Tibial artery (tissue), 4 donors: ENCODE measurements around the gene STAT5B.

Experiments
- DNase-seq, 2 donors: peaks; one replicate each; pipeline ENCODE4 v3.0.0-alpha.2; 2019
- H3K27ac ChIP-seq, 2 donors: fragments of 200-600 bp; sonication (generic) in 1 of 2; 1 replicate in 1 of 2; 2 replicates in 1 of 2; pipeline ENCODE4 v1.5.1; 2018 to 2019; ENCODE audit warnings: mild to moderate bottlenecking in 1 of 2
- H3K27me3 ChIP-seq, 2 donors: fragments of 200-600 bp; sonication (generic) in 1 of 2; one replicate each; pipeline versions ENCODE4 v1.5.1 to v1.6.0; 2016 to 2019
- H3K36me3 ChIP-seq, 3 donors: fragments of 200-600 bp; sonication (generic) in 2 of 3; one replicate each; pipeline ENCODE4 v1.5.1; 2016 to 2019; ENCODE audit warnings: mild to moderate bottlenecking in 2 of 3
- H3K4me1 ChIP-seq, 4 donors: fragments of 200-600 bp; sonication (generic) in 2 of 4; 1 replicate in 3 of 4; 2 replicates in 1 of 4; pipeline ENCODE4 v1.5.1; 2016 to 2019
- H3K4me3 ChIP-seq, 2 donors: fragments of 200-600 bp; sonication (generic) in 1 of 2; 1 replicate in 1 of 2; 2 replicates in 1 of 2; pipeline ENCODE4 v1.5.1; 2018 to 2019; ENCODE audit warnings: mild to moderate bottlenecking in 2 of 2
- H3K9me3 ChIP-seq, 3 donors: fragments of 200-600 bp; sonication (generic) in 1 of 3; one replicate each; pipeline ENCODE4 v1.5.1; 2016 to 2019
- intact Hi-C: fragments of 100-400 bp; cut with DNase I; formaldehyde crosslinking; loops from one replicate; pipeline ENCODE4 v1.15.0; 2023; ENCODE audit warnings: low total_unique reads
- TF ChIP-seq, protein P1 (sequence below), 2 experiments: fragments of 200-600 bp in 1 of 2; fragments of 450-650 bp in 1 of 2; IDR thresholded peaks; one replicate each; pipeline ENCODE4 v1.5.1; 2017 to 2019; ENCODE audit warnings: antibody characterized with exemption in 2 of 2, mild to moderate bottlenecking in 1 of 2, moderate library complexity in 1 of 2

The STAT5B gene

GRCh38 chr17:42233156-42233555, 43.0 kb downstream of the STAT5B start:
- intact Hi-C loops: no loop called here
- H3K27me3 ChIP-seq: no peaks in the 10 kb centered on the region
- TF ChIP-seq, protein P1, sequence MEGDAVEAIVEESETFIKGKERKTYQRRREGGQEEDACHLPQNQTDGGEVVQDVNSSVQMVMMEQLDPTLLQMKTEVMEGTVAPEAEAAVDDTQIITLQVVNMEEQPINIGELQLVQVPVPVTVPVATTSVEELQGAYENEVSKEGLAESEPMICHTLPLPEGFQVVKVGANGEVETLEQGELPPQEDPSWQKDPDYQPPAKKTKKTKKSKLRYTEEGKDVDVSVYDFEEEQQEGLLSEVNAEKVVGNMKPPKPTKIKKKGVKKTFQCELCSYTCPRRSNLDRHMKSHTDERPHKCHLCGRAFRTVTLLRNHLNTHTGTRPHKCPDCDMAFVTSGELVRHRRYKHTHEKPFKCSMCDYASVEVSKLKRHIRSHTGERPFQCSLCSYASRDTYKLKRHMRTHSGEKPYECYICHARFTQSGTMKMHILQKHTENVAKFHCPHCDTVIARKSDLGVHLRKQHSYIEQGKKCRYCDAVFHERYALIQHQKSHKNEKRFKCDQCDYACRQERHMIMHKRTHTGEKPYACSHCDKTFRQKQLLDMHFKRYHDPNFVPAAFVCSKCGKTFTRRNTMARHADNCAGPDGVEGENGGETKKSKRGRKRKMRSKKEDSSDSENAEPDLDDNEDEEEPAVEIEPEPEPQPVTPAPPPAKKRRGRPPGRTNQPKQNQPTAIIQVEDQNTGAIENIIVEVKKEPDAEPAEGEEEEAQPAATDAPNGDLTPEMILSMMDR (IDR thresholded peaks at IDR 0.05): no peak
- H3K36me3 ChIP-seq: peaks cover 0 to 10% (median 0%) of the 10 kb centered on the region in 3 donors
- peaks cover 0 to 28% (median 2%) of the 10 kb centered on the region in 4 donors for H3K4me1 ChIP-seq
- no peak overlapping the region for H3K4me3 ChIP-seq
- DNase-seq: no peak
- H3K27ac ChIP-seq: no peak overlapping the region
- no peaks in the 10 kb centered on the region for H3K9me3 ChIP-seq

GRCh38 chr17:42230225-42230624, 46.0 kb downstream of the STAT5B start:
- intact Hi-C loops: no loop called here
- TF ChIP-seq, protein P1 (IDR thresholded peaks at IDR 0.05): no peak
- Histone ChIP-seq H3K9me3 (no peaks in the 10 kb centered on the region), H3K27ac (no peak overlapping the region), H3K4me3 (no peak overlapping the region), H3K4me1 (peaks cover 0 to 37% (median 11%) of the 10 kb centered on the region in 4 donors), H3K27me3 (no peaks in the 10 kb centered on the region), H3K36me3 (peaks cover 0 to 27% (median 10%) of the 10 kb centered on the region in 3 donors)
- no peak for DNase-seq

DNA sequence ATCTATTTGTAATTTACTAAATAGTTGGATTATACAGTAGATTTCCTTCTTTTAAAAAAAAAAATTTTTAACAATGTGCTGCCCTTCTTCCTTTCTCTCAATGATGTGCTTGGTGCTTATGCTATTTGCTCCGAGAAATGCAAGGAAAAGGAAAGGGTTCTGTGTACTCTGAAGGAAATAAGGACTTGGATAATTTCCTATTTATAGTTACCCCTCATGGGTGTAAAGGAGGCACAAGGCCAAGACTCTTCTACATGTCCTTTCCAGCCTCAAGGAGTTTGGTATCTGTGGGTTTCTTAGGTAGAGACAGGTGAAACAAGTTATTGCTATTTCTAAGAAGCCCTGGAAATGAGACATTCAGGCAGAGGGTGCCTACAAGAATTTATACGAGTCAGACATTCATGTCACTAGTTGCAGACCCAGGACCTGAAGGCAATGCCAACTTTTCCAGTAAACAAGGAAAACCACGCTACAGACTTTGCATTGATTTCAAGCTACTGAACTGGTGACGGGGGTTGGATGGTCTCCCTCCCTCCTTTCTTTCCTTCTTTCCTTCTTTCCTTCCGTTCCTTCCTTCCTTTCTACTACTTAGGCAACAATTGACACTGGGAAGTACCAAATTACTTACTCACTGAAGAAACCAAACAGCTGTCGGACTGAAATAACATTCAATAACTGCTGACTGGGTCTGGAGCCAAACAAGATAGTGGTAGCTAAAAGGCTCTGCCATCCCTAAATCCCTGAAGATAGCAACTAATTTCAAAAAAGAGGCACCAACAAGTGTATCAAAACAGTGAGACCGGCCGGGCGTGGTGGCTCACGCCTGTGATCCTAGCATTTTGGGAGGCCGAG, 48.1 kb downstream of the STAT5B start:
- Histone ChIP-seq H3K36me3 (peaks cover 20 to 48% (median 22%) of the 10 kb centered on the region in 3 donors), H3K4me1 (peaks cover 0 to 19% (median 9%) of the 10 kb centered on the region in 4 donors), H3K27me3 (no peaks in the 10 kb centered on the region), H3K4me3 (no peak overlapping the region), H3K27ac (no peak overlapping the region), H3K9me3 (no peaks in the 10 kb centered on the region)
- TF ChIP-seq, protein P1 (IDR thresholded peaks at IDR 0.05): no peak
- no peak for DNase-seq
- intact Hi-C loops: no loop called here

GRCh38 chr17:42225646-42226045, 50.5 kb downstream of the STAT5B start:
- intact Hi-C loops: no loop called here
- H3K9me3 ChIP-seq: no peaks in the 10 kb centered on the region
- no peaks in the 10 kb centered on the region for H3K27me3 ChIP-seq
- DNase-seq: no peak
- no peak overlapping the region for H3K27ac ChIP-seq
- no peak overlapping the region for H3K4me3 ChIP-seq
- H3K4me1 ChIP-seq: peaks cover 0 to 13% (median 9%) of the 10 kb centered on the region in 4 donors
- peaks cover 31 to 72% (median 44%) of the 10 kb centered on the region in 3 donors for H3K36me3 ChIP-seq
- TF ChIP-seq, protein P1 (IDR thresholded peaks at IDR 0.05): no peak

- no peaks in the 10 kb centered on the region for H3K27me3 ChIP-seq
- no peak overlapping the region for H3K27ac ChIP-seq
- intact Hi-C loops: no loop called here
- peaks cover 0 to 13% (median 9%) of the 10 kb centered on the region in 4 donors for H3K4me1 ChIP-seq
- TF ChIP-seq, protein P1 (IDR thresholded peaks at IDR 0.05): no peak
- no peaks in the 10 kb centered on the region for H3K9me3 ChIP-seq
- H3K4me3 ChIP-seq: no peak overlapping the region
- no peak for DNase-seq
- H3K36me3 ChIP-seq: peaks cover 31 to 82% (median 54%) of the 10 kb centered on the region in 3 donors
Measured at GRCh38 chr17:42224651-42225050, 51.5 kb downstream of the STAT5B start.
